HG03354 (cell line): ENCODE results near the gene DNAH10.

Source experiments
- ATAC-seq: cut with Tn5 transposase; IDR thresholded peaks from one replicate; pipeline ENCODE4 v1.9.1; 2021; ENCODE audit warnings: mild to moderate bottlenecking; ENCODE audit not compliant: unreplicated experiment, poor library complexity, severe bottlenecking

Gene DNAH10, protein sequence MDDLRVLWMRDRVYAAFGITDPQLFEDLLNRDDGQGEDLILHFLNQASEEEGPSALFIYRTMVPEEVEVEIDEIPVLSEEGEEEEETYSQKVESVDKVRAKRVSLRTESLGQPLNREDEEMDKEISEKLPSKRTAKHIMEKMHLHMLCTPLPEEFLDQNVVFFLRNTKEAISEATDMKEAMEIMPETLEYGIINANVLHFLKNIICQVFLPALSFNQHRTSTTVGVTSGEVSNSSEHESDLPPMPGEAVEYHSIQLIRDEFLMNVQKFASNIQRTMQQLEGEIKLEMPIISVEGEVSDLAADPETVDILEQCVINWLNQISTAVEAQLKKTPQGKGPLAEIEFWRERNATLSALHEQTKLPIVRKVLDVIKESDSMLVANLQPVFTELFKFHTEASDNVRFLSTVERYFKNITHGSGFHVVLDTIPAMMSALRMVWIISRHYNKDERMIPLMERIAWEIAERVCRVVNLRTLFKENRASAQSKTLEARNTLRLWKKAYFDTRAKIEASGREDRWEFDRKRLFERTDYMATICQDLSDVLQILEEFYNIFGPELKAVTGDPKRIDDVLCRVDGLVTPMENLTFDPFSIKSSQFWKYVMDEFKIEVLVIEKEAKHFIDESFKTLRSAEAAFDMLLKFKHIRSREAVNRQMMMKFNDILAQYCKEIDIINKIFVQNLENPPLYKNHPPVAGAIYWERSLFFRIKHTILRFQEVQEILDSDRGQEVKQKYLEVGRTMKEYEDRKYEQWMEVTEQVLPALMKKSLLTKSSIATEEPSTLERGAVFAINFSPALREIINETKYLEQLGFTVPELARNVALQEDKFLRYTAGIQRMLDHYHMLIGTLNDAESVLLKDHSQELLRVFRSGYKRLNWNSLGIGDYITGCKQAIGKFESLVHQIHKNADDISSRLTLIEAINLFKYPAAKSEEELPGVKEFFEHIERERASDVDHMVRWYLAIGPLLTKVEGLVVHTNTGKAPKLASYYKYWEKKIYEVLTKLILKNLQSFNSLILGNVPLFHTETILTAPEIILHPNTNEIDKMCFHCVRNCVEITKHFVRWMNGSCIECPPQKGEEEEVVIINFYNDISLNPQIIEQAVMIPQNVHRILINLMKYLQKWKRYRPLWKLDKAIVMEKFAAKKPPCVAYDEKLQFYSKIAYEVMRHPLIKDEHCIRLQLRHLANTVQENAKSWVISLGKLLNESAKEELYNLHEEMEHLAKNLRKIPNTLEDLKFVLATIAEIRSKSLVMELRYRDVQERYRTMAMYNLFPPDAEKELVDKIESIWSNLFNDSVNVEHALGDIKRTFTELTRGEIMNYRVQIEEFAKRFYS (N-terminal part only)

GRCh38 chr12:123761841-123762714, at the start of gene DNAH10:
Gene DNAH10, plus strand, starts transcription at chr12:123762301. Its CDS starts 36 bp downstream, at chr12:123762337.
- peak; percentile 81 for ATAC-seq

GRCh38 chr12:123712780-123713319, 49.3 kb upstream of the DNAH10 start:
- no peak for ATAC-seq

DNA sequence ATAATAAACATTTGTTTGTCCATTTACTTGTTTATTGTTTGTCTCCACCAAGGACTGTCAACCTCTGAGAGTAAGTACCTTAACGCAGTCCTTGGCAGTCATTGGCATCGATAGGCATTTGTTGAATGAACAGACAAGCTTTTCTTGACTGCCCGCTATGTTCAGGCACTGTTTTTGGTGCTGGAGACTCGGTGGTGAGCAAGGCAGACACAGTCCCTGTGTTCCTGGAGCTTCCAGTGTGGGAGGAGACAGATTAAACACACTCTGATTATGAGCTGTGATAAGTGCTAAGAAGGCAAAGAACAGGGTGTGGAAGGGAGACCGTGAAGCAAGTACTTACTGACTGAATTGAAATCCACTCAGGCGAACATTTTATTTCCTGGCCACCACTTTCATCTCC, 48.7 kb upstream of the DNAH10 start:
- no peak for ATAC-seq

- ATAC-seq = peak; percentile 38
These were observed 48.1 kb upstream of the DNAH10 start for GRCh38 chr12:123713823-123714585.

- no peak for ATAC-seq
These were observed 46.9 kb upstream of the DNAH10 start for GRCh38 chr12:123715195-123715594.

- ATAC-seq = no peak
These were observed 44.8 kb upstream of the DNAH10 start for GRCh38 chr12:123717350-123717749.

GRCh38 chr12:123720141-123720814, 41.8 kb upstream of the DNAH10 start:
- ATAC-seq = no peak

DNA sequence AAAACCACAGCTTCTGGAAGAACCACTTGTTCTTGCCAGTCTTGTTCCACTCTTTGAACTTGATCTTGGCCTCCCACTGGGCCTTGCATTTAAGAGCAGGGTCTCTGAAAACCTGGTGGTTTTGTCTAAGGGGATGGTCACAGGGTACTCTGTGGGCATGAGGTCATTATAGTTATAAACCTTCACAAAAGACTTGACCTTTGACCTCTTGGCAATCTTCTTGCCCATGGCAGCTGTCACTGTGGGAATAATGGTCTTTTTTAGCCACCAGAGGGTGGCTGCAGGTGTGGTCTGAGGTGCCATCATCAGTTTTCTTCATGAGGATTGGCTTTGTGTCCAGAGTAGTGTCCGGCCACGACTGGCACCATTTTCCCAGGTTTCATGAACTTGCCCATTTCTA, 40.9 kb upstream of the DNAH10 start:
- ATAC-seq = no peak

GRCh38 chr12:123723011-123723410, 39.1 kb upstream of the DNAH10 start:
- no peak for ATAC-seq

DNA sequence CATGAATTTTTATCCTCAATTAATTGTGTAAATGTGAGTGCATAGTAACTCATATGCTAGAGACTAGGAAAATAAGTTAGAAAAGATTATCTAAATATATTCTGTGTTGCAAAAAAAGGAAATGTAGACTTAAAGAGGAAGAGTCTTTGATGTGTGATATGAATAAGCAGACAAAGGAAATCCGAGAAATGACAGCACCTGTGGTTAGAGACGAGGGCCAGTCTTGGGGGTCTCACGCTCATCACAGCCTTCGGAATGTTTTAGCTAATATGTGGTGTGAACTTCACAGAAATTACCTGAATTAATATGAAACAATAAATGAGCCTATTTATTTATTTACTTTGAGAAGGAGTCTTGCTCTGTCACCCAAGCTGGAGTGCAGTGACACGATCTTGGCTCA, 38.3 kb upstream of the DNAH10 start:
- peak; percentile 52 for ATAC-seq

DNA sequence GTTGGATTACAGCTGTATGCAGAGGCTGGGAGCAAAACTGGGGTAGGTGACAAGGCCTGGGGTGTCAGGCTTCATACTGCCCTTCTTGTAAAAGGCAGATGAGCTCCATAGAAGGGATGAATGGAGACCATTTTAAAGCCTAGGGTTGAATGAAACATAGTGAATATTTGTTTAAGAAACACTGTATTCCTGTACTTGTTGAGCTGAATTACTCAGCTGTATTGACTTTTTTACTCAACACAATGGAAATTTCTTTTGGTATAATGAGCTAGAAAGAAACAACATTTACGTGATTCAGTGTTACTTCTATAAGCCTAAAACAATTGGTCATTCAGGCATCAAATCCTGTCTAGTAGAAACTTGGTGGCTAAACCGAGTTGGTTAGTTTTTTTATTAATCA, 35.9 kb upstream of the DNAH10 start:
- ATAC-seq = no peak

DNA sequence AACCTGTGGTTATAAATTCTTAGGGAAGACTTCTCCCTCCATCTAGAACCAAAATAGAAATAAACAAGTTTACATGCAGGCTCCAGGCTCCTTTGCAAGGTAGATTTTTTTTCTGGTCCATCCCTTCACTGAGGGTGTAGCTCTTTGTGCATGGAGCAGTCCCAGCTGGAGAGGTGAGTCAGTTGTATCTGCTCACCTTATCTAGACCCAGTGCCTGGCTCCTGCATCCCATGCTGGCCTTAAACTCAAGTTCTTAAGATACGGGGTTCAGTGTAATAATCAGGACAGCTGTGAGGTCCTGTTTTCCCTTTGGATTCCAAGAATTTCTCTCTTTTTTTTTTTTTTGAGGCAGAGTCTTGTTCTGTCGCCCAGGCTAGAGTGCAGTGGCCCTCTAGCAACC, 35.1 kb upstream of the DNAH10 start:
- no peak for ATAC-seq

DNA sequence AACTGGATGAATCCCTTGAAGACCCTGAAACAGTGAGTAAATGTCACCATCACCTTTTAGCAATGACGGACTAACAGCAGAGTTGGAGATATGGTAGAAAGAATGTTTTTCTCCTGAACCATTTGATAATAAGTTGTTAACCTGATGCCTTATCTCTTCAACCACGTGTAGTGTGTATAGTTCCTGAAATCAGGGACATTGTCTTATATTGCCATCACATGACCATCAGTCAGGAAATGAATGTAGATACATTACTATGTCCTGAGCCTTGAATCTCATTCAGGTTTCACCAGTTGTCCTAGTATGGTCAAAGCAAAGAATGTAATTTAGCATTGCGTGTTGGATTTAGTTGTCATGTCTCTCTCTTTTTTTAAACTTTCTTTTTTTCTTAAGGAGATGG, 34.2 kb upstream of the DNAH10 start:
- no peak for ATAC-seq

- ATAC-seq = no peak
These were observed 30.5 kb upstream of the DNAH10 start for GRCh38 chr12:123731596-123731995.

DNA sequence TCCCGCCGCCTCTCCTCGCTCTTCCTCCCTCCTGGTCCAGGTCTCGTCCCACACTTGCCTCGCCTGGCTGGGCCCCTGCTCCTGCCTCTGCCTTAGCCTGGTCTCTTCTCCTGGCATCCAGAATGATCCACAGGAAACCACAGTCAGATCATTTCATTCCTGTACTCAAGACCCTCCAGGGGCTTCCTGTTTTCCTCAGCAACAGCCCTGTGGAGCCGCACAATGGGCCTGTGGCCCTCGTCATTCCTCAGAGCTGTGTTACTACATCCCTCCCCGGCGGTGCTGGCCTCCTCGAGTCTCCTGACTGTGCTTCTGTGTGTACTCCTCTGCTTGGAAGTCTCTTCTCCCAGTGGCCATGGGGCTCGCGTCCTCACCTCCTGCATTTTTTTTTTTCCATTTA, 29.9 kb upstream of the DNAH10 start:
- ATAC-seq = no peak

DNA sequence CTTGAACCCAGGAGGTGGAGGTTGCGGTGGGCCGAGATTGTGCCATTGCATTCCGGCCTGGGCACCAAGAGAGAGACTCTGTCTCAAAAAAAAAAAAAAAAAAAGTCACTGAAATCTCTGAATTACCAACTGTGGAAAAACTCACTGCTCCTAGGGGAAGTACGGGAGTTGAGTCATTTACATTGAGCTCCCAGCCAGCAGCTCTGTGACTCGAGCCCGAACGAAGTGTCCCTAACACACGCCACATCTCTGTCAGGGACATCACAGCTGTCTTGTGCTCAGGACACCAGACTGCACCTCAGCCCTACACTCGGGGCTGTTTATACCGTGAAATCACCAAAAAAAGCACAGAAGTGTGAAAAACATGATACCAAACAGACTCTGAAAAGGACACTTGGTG, 28.9 kb upstream of the DNAH10 start:
- ATAC-seq = no peak

- ATAC-seq = no peak
These were observed 27.8 kb upstream of the DNAH10 start for GRCh38 chr12:123734268-123734667.
